Stimulated activated CD8-positive, alpha-beta memory T cell treated with anti-CD3 and anti-CD28 coated beads, Interleukin-12 subunit alpha, Interleukin-12 subunit beta, amount 100 ng/mL, for 24 hours (primary cell): Measurements from ENCODE around the gene MCOLN1.
"Not testable (repeated sequence)": the region's sequence is repeated elsewhere in the genome, so short reads cannot be mapped to it uniquely, and the experiment has no call there.

Experiments
- DNase-seq: peaks from one replicate; pipeline ENCODE4 v3.0.0-alpha.2; 2020; ENCODE audit errors: extremely low read depth

The MCOLN1 gene

GRCh38 chr19:7575434-7576040 lies 53.1 kb downstream of the MCOLN1 start:
- DNase-seq = no peak

- not testable (repeated sequence) for DNase-seq
Observed at GRCh38 chr19:7577422-7577821, 55.0 kb downstream of the MCOLN1 start.

GRCh38 chr19:7578127-7578526 lies 55.7 kb downstream of the MCOLN1 start:
- DNase-seq = no peak

- DNase-seq = no peak
Observed at GRCh38 chr19:7579182-7579581, 56.8 kb downstream of the MCOLN1 start.

- DNase-seq = no peak
Observed at GRCh38 chr19:7582446-7582845, 60.0 kb downstream of the MCOLN1 start.
